AG04450 (cell line): ENCODE results near the gene BOLA2B. TPM values are rescaled to one million over a fixed set of nuclear protein-coding genes. Genes with fewer than 3 reads are reported as not detected.

Experiments used
- CTCF ChIA-PET: fragments of 300-600, 350-600 bp; formaldehyde crosslinking; extraction: SDS; loops from one replicate; lab custom pipeline; 2022; ENCODE audit warnings: antibody characterized with exemption, inconsistent platforms; lab: Charles Lee
- POLR2A ChIA-PET: fragments of 350-600 bp; formaldehyde crosslinking; extraction: SDS; loops from one replicate; lab custom pipeline; 2021; ENCODE audit warnings: antibody characterized with exemption, inconsistent platforms; lab: Yijun Ruan, JAX
- DNase-seq: peaks from one replicate; pipeline ENCODE4 v3.0.0-alpha.2; 2011; ENCODE audit warnings: low read depth, low spot score
- H3K27ac ChIP-seq: one replicate; pipeline ENCODE4 v1.5.1; 2012; ENCODE audit warnings: low read depth, low read length, control low read depth
- H3K27me3 ChIP-seq: one replicate; pipeline ENCODE4 v1.6.0; 2012; ENCODE audit warnings: low read length; ENCODE audit not compliant: control insufficient read depth, insufficient read depth
- H3K4me3 ChIP-seq: 2 replicates; pipeline ENCODE4 v1.5.1; 2011; ENCODE audit warnings: mild to moderate bottlenecking, low read depth, low read length, control low read depth
- H3K9me3 ChIP-seq: 2 replicates; pipeline ENCODE4 v1.5.1; 2012; ENCODE audit warnings: low read length; ENCODE audit not compliant: control insufficient read depth, insufficient read depth
- CTCF ChIP-seq: IDR thresholded peaks from 2 replicates; pipeline ENCODE4 v1.5.1; 2011; ENCODE audit warnings: low read depth, low read length, control low read depth, inconsistent platforms
- polyA plus RNA-seq: library from polyadenylated mRNA; depleted of rRNA; stranded (reverse); fragments of >200 nt; gene quantifications from 2 replicates; pipeline ENCODE4 v1.2.3, GENCODE V29; 2011

BOLA2B gene
- polyA plus RNA-seq, 1 experiment, result 17.5 TPM

- no peak for DNase-seq
- no peaks in the 10 kb centered on the region for H3K9me3 ChIP-seq
These were observed 27.1 kb downstream of the BOLA2B start for GRCh38 chr16:30166202-30166902.

GRCh38 chr16:30163538-30163937 lies 29.9 kb downstream of the BOLA2B start:
- ChIA-PET POLR2A (interaction anchor here (0.7 kb wide), 1 partner anchor 11 kb away, joined by 3 read pairs; no protein-coding TSS in a partner anchor), CTCF (no interaction called here)
- Histone ChIP-seq H3K27me3 (peaks cover 3% of the 10 kb centered on the region), H3K9me3 (no peaks in the 10 kb centered on the region; the same call in 1 of the 2 replicates), H3K27ac (no peak overlapping the region), H3K4me3 (no peak overlapping the region)
- no peak for TF ChIP-seq CTCF
- no peak for DNase-seq

More at GRCh38 chr16:30166202-30166902, 27.1 kb downstream of the BOLA2B start:
- peaks cover 3% of the 10 kb centered on the region for H3K27me3 ChIP-seq
- H3K27ac ChIP-seq, result no peak overlapping the region
- ChIA-PET CTCF (no interaction called here), POLR2A (interaction anchor here (0.7 kb wide), 1 partner anchor 724 kb away, joined by 3 read pairs; no protein-coding TSS in a partner anchor)
- H3K4me3 ChIP-seq, result no peak overlapping the region
- no peak for TF ChIP-seq CTCF

- ChIA-PET POLR2A (no interaction called here), CTCF (interaction anchor here (0.6 kb wide), 1 partner anchor 447 kb away, joined by 3 read pairs; no protein-coding TSS in a partner anchor)
- no peak for DNase-seq
- H3K9me3 ChIP-seq, result no peaks in the 10 kb centered on the region; the same call in 1 of the 2 replicates
- no peak overlapping the region for H3K27ac ChIP-seq
- no peak overlapping the region for H3K4me3 ChIP-seq
- no peak for TF ChIP-seq CTCF
- no peaks in the 10 kb centered on the region for H3K27me3 ChIP-seq
These were observed 36.3 kb downstream of the BOLA2B start for GRCh38 chr16:30157214-30157613.

GRCh38 chr16:30155188-30155587 lies 38.3 kb downstream of the BOLA2B start:
- ChIA-PET POLR2A (no interaction called here), CTCF (no interaction called here)
- TF ChIP-seq CTCF, result no peak
- Histone ChIP-seq H3K27ac (no peak overlapping the region), H3K27me3 (no peaks in the 10 kb centered on the region), H3K4me3 (no peak overlapping the region), H3K9me3 (no peaks in the 10 kb centered on the region; the same call in 1 of the 2 replicates)
- no peak for DNase-seq

- Histone ChIP-seq H3K9me3 (peaks cover 8% of the 10 kb centered on the region; the same call in 1 of the 2 replicates), H3K4me3 (no peak overlapping the region), H3K27me3 (no peaks in the 10 kb centered on the region), H3K27ac (no peak overlapping the region)
- POLR2A ChIA-PET, result interaction anchor here (0.5 kb wide), 1 partner anchor 11 kb away, joined by 3 read pairs; no protein-coding TSS in a partner anchor
- no peak for DNase-seq
- no peak for TF ChIP-seq CTCF
- CTCF ChIA-PET, result no interaction called here
These were observed 40.9 kb downstream of the BOLA2B start for GRCh38 chr16:30152517-30152916.
